K562 (cell line): ENCODE data around the gene PYGO2. TPM values are rescaled to one million over a fixed set of nuclear protein-coding genes. Genes with fewer than 3 reads are reported as not detected.
A peak's percentile ranks its signal among the peaks of the same experiment; 100 is the strongest.

Experiments
- ATF1 ChIP-seq, 2 experiments: fragments of 450-650 bp in 1 of 2; IDR thresholded peaks; 2 replicates each; pipeline ENCODE4 v1.6.1; 2016; ENCODE audit warnings: missing compliant biosample characterization in 1 of 2, missing genetic modification characterization in 1 of 2
- BHLHE40 ChIP-seq: IDR thresholded peaks from 2 replicates; pipeline ENCODE4 v1.6.1; 2011; ENCODE audit warnings: low read length, improper control_type of control experiment
- CHCHD3 ChIP-seq: fragments of 250-450 bp; sonication (Bioruptor Pico); IDR thresholded peaks from 2 replicates; pipeline ENCODE4 v2.1.2; 2022; ENCODE audit warnings: mild to moderate bottlenecking
- CSDE1 ChIP-seq, 2 experiments: fragments of 450-650 bp; IDR thresholded peaks; 2 replicates each; pipeline ENCODE4 v1.6.1; 2016; ENCODE audit warnings: mild to moderate bottlenecking in 1 of 2
- E2F1 ChIP-seq: sonication (generic); formaldehyde crosslinking; IDR thresholded peaks from 2 replicates; pipeline ENCODE4 v1.8.1; 2023; ENCODE audit warnings: mild to moderate bottlenecking, missing genetic modification reagents, moderate library complexity
- GABPB1 ChIP-seq: sonication (generic); formaldehyde crosslinking; IDR thresholded peaks from 2 replicates; pipeline ENCODE4 v1.8.0; 2022; ENCODE audit warnings: mild to moderate bottlenecking, missing genetic modification reagents
- GTF2A2 ChIP-seq: IDR thresholded peaks from 2 replicates; pipeline ENCODE4 v1.6.1; 2016; ENCODE audit warnings: mild to moderate bottlenecking, missing genetic modification characterization, missing compliant biosample characterization
- RBM34 ChIP-seq: fragments of 200-400 bp; formaldehyde crosslinking; IDR thresholded peaks from 2 replicates; pipeline ENCODE4 v1.6.1; 2018; ENCODE audit warnings: low read length, borderline replicate concordance; ENCODE audit not compliant: insufficient read depth
- RFX5 ChIP-seq: IDR thresholded peaks from 2 replicates; pipeline ENCODE4 v1.6.1; 2011; ENCODE audit warnings: low read depth, mild to moderate bottlenecking, improper control_type of control experiment, low read length
- ZMIZ1 ChIP-seq, 2 experiments: fragments of 150-350 bp in 1 of 2; IDR thresholded peaks; 2 replicates each; pipeline ENCODE4 v1.6.1; 2012 to 2016; ENCODE audit warnings: low read depth in 2 of 2, low read length in 2 of 2, mild to moderate bottlenecking in 1 of 2, moderate library complexity in 1 of 2
- ZNF217 ChIP-seq: sonication (generic); formaldehyde crosslinking; IDR thresholded peaks from 2 replicates; pipeline ENCODE4 v1.8.0; 2022; ENCODE audit warnings: mild to moderate bottlenecking, missing genetic modification reagents
- ZNF407 ChIP-seq: fragments of 450-650 bp; IDR thresholded peaks from 2 replicates; pipeline ENCODE4 v1.6.1; 2016; ENCODE audit warnings: low read depth
- ZNF431 ChIP-seq: sonication (generic); formaldehyde crosslinking; IDR thresholded peaks from 2 replicates; pipeline ENCODE4 v1.8.0; 2022; ENCODE audit warnings: mild to moderate bottlenecking, missing genetic modification reagents
- ZNF511 ChIP-seq: sonication (generic); formaldehyde crosslinking; IDR thresholded peaks from 2 replicates; pipeline ENCODE4 v1.8.0; 2022; ENCODE audit warnings: mild to moderate bottlenecking, missing genetic modification reagents
- polyA plus RNA-seq, 8 experiments: library from polyadenylated mRNA; depleted of rRNA in 4 of 8; stranded (reverse) in 5 of 8; unstranded in 3 of 8; fragments of >200 nt; fragmentation: Nextera tagmentation in 2 of 8; fragmentation: Illumina TruSeq in 1 of 8; extraction: Ambion mirVana in 2 of 8; extraction: Trizol in 1 of 8; gene quantifications; 2 replicates each; pipeline versions ENCODE4 v1.2.1 to v1.2.3, GENCODE V29; 2011 to 2014; ENCODE audit warnings: inconsistent platforms in 1 of 8, missing spikeins in 1 of 8
- total RNA-seq, 7 experiments: library from RNA; depleted of rRNA in 6 of 7; stranded (reverse); fragments of >200 nt in 6 of 7; fragmentation: Illumina TruSeq in 2 of 7; extraction: Trizol in 2 of 7; gene quantifications; 2 replicates each; pipeline versions ENCODE4 v1.2.1 to v1.2.3, GENCODE V29; 2011 to 2021; ENCODE audit warnings: low replicate concordance in 1 of 7

PYGO2 gene
- total and polyA plus RNA-seq, 9 of the 15 experiments (the other 6 are each of a cell fraction or from before 2014, with no cell fraction given), result 8.3 to 36.2 (median 18.2) TPM

- TF ChIP-seq ZNF407 (peak; percentile 14; the same call in 1 of the 2 replicates), GABPB1 (CRISPR knock-in tag) (no peak), BHLHE40 (no peak), CHCHD3 (CRISPR knock-in tag) (no peak), RFX5 (no peak), RBM34 (no peak), ZNF511 (CRISPR knock-in tag) (no peak), ZNF431 (CRISPR knock-in tag) (no peak), ZMIZ1 (IDR thresholded peaks at IDR 0.05; ENCODE audit: low read depth in 2 of 2, low read length in 2 of 2) (no peak), E2F1 (CRISPR knock-in tag) (no peak), ATF1 (CRISPR knock-in tag; IDR thresholded peaks at IDR 0.05) (no peak), ATF1 (tag; IDR thresholded peaks at IDR 0.05) (peak; percentile 6), CSDE1 (IDR thresholded peaks at IDR 0.05) (no peak), GTF2A2 (tag) (no peak), ZNF217 (no peak)
Measured at GRCh38 chr1:154973344-154974101, 11.9 kb upstream of the PYGO2 start (continued).
